ENCODE measurements around the gene KLK15. TPM values are rescaled to one million over a fixed set of nuclear protein-coding genes. Genes with fewer than 3 reads are reported as not detected.
A peak's percentile ranks its signal among the peaks of the same experiment; 100 is the strongest.
"Not testable (repeated sequence)": the region's sequence is repeated elsewhere in the genome, so short reads cannot be mapped to it uniquely, and the experiment has no call there.

KLK15 gene
- polyA plus RNA-seq, 2 of the 4 experiments (the other 2 are of a cell fraction), result not detected

DNA sequence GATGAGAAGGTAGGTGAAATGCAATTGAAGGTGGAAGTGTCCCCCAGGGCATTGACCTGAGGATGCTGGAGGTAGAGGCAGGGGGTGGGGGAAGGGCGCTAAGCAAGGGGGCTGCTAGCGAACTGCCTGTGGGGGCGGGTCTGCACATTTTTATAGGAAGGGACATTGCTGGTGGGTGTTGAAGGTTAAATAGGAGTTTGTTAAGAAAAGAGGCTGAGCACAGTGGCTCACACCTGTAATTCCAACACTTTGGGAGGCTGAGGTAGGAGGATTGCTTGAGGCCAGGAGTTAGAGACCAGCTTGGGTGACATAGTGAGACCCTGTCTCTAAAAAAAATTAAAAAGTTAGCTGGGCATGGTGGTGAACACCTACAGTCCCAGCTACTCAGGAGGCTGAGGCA lies 48.7 kb downstream of the KLK15 start:
- Histone ChIP-seq H3K27ac (no peak overlapping the region), H3K9me3 (no peaks in the 10 kb centered on the region), H3K4me3 (no peak overlapping the region), H3K4me1 (peaks cover 7% of the 10 kb centered on the region; the same call in 2 of the 3 replicates), H3K4me2 (no peak overlapping the region)
- ATAC-seq (no peak), FAIRE-seq (no peak), DNase-seq (ENCODE audit: low read depth in 1 of 2, low spot score in 1 of 2) (no peak)
- 62% methylated on average over 3 of the region's 3 CpGs for WGBS (ENCODE audit: missing lambda C conversion rate)
- ChIA-PET POLR2A (interaction anchor here (1.7 to 2.2 kb wide), 2 partner anchors 20 to 60 kb away, joined by 4 to 10 read pairs; no protein-coding TSS in a partner anchor), CTCF (interaction anchor here (0.7 to 14.0 kb wide), 24 partner anchors 8 to 433 kb away, joined by 3 to 272 read pairs (median 6); partner anchors contain the start of genes CLEC11A, NAPSA and SHANK1)
- no peak for TF ChIP-seq TP53 (CRISPR knock-in tag; IDR thresholded peaks at IDR 0.05)

DNA sequence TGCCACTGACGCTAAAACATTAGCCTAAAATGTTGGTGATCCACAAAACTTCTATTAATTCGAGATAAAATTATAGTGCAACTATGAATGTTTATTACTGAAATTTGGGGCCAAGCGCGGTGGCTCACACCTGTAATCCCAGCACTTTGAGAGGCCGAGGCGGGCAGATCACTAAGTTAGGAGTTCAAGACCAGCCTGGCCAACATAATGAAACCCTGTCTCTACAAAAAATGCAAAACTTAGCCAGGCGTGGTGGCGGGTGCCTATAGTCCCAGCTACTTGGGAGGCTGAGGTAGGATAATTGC lies 49.6 kb downstream of the KLK15 start:
- not testable (repeated sequence) for ATAC-seq; H3K27ac ChIP-seq; H3K4me1 ChIP-seq; FAIRE-seq; DNase-seq (ENCODE audit: low read depth in 1 of 2, low spot score in 1 of 2); H3K9me3 ChIP-seq; H3K4me3 ChIP-seq
- 30% methylated on average over 8 of the region's 8 CpGs for WGBS (ENCODE audit: missing lambda C conversion rate)
- POLR2A ChIA-PET, result interaction anchor here (1.2 to 2.2 kb wide), 3 partner anchors 21 to 246 kb away, joined by 4 to 10 read pairs (median 4); no protein-coding TSS in a partner anchor
- CTCF ChIA-PET, result interaction anchor here (0.6 to 14.0 kb wide), 71 partner anchors 9 to 432 kb away, joined by 3 to 272 read pairs (median 4); partner anchors contain the start of genes CLEC11A, GPR32, NAPSA and SHANK1
- peak overlapping the region; percentile 42; the same call in 1 of the 3 replicates for H3K4me2 ChIP-seq

DNA sequence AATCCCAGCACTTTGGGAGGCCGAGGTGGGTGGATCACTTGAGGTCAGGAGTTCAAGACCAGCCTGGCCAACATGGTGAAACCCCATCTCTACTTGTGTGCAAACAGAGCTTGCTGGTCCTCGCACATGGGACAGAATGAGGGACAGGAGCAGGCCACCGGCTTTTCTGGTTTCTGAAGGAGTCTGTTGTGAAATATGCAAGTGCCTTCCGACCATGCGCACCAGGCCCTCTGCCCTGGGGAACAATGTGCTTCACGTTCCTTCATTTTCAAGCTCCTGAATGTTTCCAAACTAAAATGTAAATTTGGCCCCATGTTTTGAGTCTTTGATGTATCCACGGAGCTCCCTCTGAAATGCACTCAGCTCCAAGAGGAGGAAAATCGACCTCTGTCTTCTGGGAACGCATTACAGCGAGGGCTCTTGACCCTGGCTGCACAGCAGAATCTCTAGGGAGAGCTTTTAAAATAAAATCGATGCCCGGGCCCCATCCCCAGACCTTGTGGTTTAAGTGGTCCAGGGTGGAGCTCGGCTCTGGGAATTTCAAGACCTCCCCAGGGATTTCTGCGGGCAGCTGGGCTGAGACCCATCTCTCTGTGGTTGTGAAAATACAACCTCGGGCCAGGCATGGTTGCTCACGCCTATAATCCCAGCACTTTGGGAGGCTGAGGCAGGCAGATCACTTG lies 52.5 kb downstream of the KLK15 start:
- CTCF ChIA-PET, result interaction anchor here (0.6 to 14.0 kb wide), 18 partner anchors 14 to 424 kb away, joined by 3 to 272 read pairs (median 6); partner anchors contain the start of genes CLEC11A and SHANK1

DNA sequence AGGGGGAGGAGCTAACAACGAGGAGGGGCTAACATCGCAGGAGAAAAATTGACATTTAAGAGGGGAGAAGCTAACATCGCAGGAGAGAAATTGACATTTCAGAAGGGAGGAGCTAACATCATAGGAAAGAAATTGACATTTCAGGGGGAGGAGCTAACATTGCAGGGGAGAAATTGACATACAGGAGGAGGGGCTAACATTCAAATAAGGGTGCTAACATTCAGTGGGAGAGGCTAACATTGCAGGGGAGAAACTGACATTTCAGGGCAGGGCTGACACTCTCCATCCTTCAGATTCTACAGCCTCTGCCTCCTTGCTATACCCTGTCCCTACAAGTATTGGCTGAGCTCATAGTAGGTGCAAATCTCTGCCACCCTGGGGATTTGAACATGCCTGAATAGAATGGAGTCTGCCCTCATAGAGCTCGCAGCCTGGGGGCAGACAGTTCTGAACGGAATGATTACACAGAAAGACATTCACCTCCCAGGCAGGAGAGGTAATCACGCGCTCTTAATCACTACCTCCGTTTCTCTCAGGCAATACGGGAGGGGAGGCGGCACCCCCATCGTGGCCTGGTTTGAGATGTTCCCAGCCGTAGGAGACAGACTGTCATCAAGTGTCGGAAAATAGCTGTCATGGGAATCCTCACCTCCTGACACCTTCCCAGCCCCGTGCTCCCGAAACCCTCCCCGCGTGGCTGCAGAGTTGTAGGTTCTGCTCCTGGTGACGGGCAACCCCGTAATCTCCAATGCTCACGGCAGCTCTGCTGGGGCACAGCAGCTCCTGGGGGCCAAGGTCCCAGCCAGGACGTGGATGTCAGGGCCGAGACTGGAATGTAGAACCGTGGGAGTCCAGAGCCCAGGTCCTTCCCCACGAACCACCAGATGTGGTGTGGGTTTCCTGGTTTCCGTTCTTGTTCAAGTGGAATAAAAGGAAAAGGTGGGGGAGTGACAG lies 53.6 kb downstream of the KLK15 start:
- peaks cover 20% of the 10 kb centered on the region; the same call in 2 of the 3 replicates for H3K4me1 ChIP-seq
- peaks cover 10% of the 10 kb centered on the region for H3K9me3 ChIP-seq
- no peak overlapping the region for H3K4me3 ChIP-seq
- ATAC-seq, result peak; percentile 7 to 16; a peak in 1 of 6 replicates
- ChIA-PET POLR2A (interaction anchor here (4.0 kb wide), 1 partner anchor 55 kb away, joined by 25 read pairs; no protein-coding TSS in a partner anchor), CTCF (interaction anchor here (0.7 to 14.0 kb wide), 16 partner anchors 9 to 632 kb away, joined by 3 to 272 read pairs (median 5); partner anchors contain the start of genes CLEC11A, GPR32 and SHANK1)
- H3K4me2 ChIP-seq, result no peak overlapping the region
- WGBS (ENCODE audit: missing lambda C conversion rate), result 49% methylated on average over 25 of the region's 25 CpGs
- no peak overlapping the region for H3K27ac ChIP-seq
- no peak for DNase-seq (ENCODE audit: low read depth in 1 of 2, low spot score in 1 of 2)
- FAIRE-seq, result no peak
- TF ChIP-seq ZC3H11A (IDR thresholded peaks at IDR 0.05) (no peak), MYC (IDR thresholded peaks at IDR 0.05; ENCODE audit: borderline replicate concordance, low read length) (no peak), HOXA7 (CRISPR knock-in tag; IDR thresholded peaks at IDR 0.05) (no peak), KDM5A (IDR thresholded peaks at IDR 0.05) (no peak), TFCP2L1 (CRISPR knock-in tag; IDR thresholded peaks at IDR 0.05) (no peak), TP53 (CRISPR knock-in tag; IDR thresholded peaks at IDR 0.05) (no peak), ESRRA (IDR thresholded peaks at IDR 0.05; ENCODE audit: borderline replicate concordance, low read length) (no peak), CHD4 (IDR thresholded peaks at IDR 0.05; ENCODE audit: borderline replicate concordance) (no peak), EP300 (IDR thresholded peaks at IDR 0.05) (no peak), EHF (CRISPR knock-in tag; IDR thresholded peaks at IDR 0.05) (no peak)
- TF ChIP-seq, protein P1, sequence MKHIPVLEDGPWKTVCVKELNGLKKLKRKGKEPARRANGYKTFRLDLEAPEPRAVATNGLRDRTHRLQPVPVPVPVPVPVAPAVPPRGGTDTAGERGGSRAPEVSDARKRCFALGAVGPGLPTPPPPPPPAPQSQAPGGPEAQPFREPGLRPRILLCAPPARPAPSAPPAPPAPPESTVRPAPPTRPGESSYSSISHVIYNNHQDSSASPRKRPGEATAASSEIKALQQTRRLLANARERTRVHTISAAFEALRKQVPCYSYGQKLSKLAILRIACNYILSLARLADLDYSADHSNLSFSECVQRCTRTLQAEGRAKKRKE (CRISPR knock-in tag; IDR thresholded peaks at IDR 0.05; ENCODE audit: low read depth), result no peak
- TF ChIP-seq, protein P2, sequence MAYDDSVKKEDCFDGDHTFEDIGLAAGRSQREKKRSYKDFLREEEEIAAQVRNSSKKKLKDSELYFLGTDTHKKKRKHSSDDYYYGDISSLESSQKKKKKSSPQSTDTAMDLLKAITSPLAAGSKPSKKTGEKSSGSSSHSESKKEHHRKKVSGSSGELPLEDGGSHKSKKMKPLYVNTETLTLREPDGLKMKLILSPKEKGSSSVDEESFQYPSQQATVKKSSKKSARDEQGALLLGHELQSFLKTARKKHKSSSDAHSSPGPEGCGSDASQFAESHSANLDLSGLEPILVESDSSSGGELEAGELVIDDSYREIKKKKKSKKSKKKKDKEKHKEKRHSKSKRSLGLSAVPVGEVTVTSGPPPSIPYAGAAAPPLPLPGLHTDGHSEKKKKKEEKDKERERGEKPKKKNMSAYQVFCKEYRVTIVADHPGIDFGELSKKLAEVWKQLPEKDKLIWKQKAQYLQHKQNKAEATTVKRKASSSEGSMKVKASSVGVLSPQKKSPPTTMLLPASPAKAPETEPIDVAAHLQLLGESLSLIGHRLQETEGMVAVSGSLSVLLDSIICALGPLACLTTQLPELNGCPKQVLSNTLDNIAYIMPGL (CRISPR knock-in tag; IDR thresholded peaks at IDR 0.05; ENCODE audit: borderline replicate concordance), result no peak
- TF ChIP-seq, protein P3, sequence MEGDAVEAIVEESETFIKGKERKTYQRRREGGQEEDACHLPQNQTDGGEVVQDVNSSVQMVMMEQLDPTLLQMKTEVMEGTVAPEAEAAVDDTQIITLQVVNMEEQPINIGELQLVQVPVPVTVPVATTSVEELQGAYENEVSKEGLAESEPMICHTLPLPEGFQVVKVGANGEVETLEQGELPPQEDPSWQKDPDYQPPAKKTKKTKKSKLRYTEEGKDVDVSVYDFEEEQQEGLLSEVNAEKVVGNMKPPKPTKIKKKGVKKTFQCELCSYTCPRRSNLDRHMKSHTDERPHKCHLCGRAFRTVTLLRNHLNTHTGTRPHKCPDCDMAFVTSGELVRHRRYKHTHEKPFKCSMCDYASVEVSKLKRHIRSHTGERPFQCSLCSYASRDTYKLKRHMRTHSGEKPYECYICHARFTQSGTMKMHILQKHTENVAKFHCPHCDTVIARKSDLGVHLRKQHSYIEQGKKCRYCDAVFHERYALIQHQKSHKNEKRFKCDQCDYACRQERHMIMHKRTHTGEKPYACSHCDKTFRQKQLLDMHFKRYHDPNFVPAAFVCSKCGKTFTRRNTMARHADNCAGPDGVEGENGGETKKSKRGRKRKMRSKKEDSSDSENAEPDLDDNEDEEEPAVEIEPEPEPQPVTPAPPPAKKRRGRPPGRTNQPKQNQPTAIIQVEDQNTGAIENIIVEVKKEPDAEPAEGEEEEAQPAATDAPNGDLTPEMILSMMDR (IDR thresholded peaks at IDR 0.05), result no peak

More for the DNA sequence above, 52.5 kb downstream of the KLK15 start:
- ATAC-seq (no peak), DNase-seq (ENCODE audit: low read depth in 1 of 2, low spot score in 1 of 2) (no peak), FAIRE-seq (no peak)
- WGBS (ENCODE audit: missing lambda C conversion rate), result 49% methylated on average over 16 of the region's 16 CpGs
- Histone ChIP-seq H3K4me3 (no peak overlapping the region), H3K27ac (no peak overlapping the region), H3K4me2 (no peak overlapping the region), H3K4me1 (peaks cover 20% of the 10 kb centered on the region; the same call in 2 of the 3 replicates), H3K9me3 (peaks cover 10% of the 10 kb centered on the region)
- POLR2A ChIA-PET, result interaction anchor here (4.0 kb wide), 1 partner anchor 56 kb away, joined by 25 read pairs; no protein-coding TSS in a partner anchor
- TF ChIP-seq JUN (IDR thresholded peaks at IDR 0.05), result no peak
- TF ChIP-seq, protein P4, sequence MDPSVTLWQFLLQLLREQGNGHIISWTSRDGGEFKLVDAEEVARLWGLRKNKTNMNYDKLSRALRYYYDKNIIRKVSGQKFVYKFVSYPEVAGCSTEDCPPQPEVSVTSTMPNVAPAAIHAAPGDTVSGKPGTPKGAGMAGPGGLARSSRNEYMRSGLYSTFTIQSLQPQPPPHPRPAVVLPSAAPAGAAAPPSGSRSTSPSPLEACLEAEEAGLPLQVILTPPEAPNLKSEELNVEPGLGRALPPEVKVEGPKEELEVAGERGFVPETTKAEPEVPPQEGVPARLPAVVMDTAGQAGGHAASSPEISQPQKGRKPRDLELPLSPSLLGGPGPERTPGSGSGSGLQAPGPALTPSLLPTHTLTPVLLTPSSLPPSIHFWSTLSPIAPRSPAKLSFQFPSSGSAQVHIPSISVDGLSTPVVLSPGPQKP (IDR thresholded peaks at IDR 0.05; ENCODE audit: low read depth, low read length), result no peak
- no peak for TF ChIP-seq HOXA7 (CRISPR knock-in tag; IDR thresholded peaks at IDR 0.05)
- TF ChIP-seq CHD2 (IDR thresholded peaks at IDR 0.05; ENCODE audit: low read length, partially characterized antibody), result no peak
- TF ChIP-seq ESRRA (IDR thresholded peaks at IDR 0.05; ENCODE audit: borderline replicate concordance, low read length), result no peak
- TF ChIP-seq PHF8 (IDR thresholded peaks at IDR 0.05; ENCODE audit: borderline replicate concordance, low read depth), result no peak
- TF ChIP-seq, protein P5, sequence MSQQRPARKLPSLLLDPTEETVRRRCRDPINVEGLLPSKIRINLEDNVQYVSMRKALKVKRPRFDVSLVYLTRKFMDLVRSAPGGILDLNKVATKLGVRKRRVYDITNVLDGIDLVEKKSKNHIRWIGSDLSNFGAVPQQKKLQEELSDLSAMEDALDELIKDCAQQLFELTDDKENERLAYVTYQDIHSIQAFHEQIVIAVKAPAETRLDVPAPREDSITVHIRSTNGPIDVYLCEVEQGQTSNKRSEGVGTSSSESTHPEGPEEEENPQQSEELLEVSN (IDR thresholded peaks at IDR 0.05; ENCODE audit: borderline replicate concordance, low read depth), result no peak
- TF ChIP-seq RNF2 (IDR thresholded peaks at IDR 0.05; ENCODE audit: borderline replicate concordance, low read depth), result no peak
- no peak for TF ChIP-seq CBX8 (IDR thresholded peaks at IDR 0.05)
- no peak for TF ChIP-seq EHMT2 (IDR thresholded peaks at IDR 0.05; ENCODE audit: low read depth)

All from A549 (cell line).